Mesenchymal stem cell (in vitro differentiated cells and primary cell): ENCODE data around the gene CYP46A1.

ENCODE experiments used
- DNase-seq: peaks from one replicate; pipeline ENCODE4 v3.0.0-alpha.2; 2013
- H2AFZ ChIP-seq: one replicate; pipeline ENCODE4 v1.6.1; 2013; ENCODE audit warnings: low read depth, mild to moderate bottlenecking, control low read depth, inconsistent platforms, low read length, moderate library complexity
- H2AK5ac ChIP-seq: 2 replicates; pipeline ENCODE4 v1.6.1; 2013; ENCODE audit warnings: low read length, moderate library complexity, mild to moderate bottlenecking, inconsistent platforms; ENCODE audit not compliant: severe bottlenecking
- H2BK120ac ChIP-seq: one replicate; pipeline ENCODE4 v1.6.1; 2013; ENCODE audit warnings: low read depth, mild to moderate bottlenecking, inconsistent platforms, low read length, moderate library complexity
- H2BK12ac ChIP-seq, 2 experiments: one replicate each; pipeline ENCODE4 v1.6.1; 2013; ENCODE audit warnings: inconsistent platforms in 2 of 2, low read length in 2 of 2, mild to moderate bottlenecking in 2 of 2, moderate library complexity in 2 of 2, control low read depth in 1 of 2
- H2BK15ac ChIP-seq: one replicate; pipeline ENCODE4 v1.6.1; 2013; ENCODE audit warnings: mild to moderate bottlenecking, low read depth, inconsistent platforms; ENCODE audit not compliant: poor library complexity, severe bottlenecking
- H2BK5ac ChIP-seq: 2 replicates; pipeline ENCODE4 v1.6.1; 2013; ENCODE audit warnings: low read depth, mild to moderate bottlenecking, low read length, control low read depth, inconsistent platforms; ENCODE audit not compliant: poor library complexity, severe bottlenecking
- H3K14ac ChIP-seq, 2 experiments: one replicate each; pipeline ENCODE4 v1.6.1; 2013; ENCODE audit warnings: inconsistent platforms in 2 of 2, low read length in 2 of 2, control low read depth in 1 of 2, mild to moderate bottlenecking in 1 of 2, moderate library complexity in 1 of 2
- H3K18ac ChIP-seq, 2 experiments: one replicate each; pipeline ENCODE4 v1.6.1; 2013; ENCODE audit warnings: inconsistent platforms in 2 of 2, low read length in 2 of 2, control low read depth in 1 of 2, low read depth in 1 of 2, mild to moderate bottlenecking in 1 of 2
- H3K23ac ChIP-seq, 2 experiments: one replicate each; pipeline ENCODE4 v1.6.1; 2013; ENCODE audit warnings: inconsistent platforms in 2 of 2, low read length in 2 of 2, mild to moderate bottlenecking in 2 of 2, moderate library complexity in 2 of 2, control low read depth in 1 of 2
- H3K27ac ChIP-seq: 2 replicates; pipeline ENCODE4 v1.5.1; 2013; ENCODE audit warnings: mild to moderate bottlenecking, moderate library complexity, low read length, control low read depth, inconsistent platforms; ENCODE audit not compliant: poor library complexity, severe bottlenecking
- H3K27me3 ChIP-seq, 2 experiments: 2 replicates each; pipeline versions ENCODE4 v1.6.1 to v1.7.0; 2013; ENCODE audit warnings: low read length in 2 of 2, mild to moderate bottlenecking in 2 of 2, moderate library complexity in 2 of 2, control low read depth in 1 of 2, inconsistent platforms in 1 of 2; ENCODE audit not compliant: control insufficient read depth in 1 of 2, insufficient read depth in 1 of 2
- H3K36me3 ChIP-seq, 2 experiments: 2 replicates each; pipeline versions ENCODE4 v1.6.1 to v1.7.0; 2013; ENCODE audit warnings: low read length in 2 of 2, control low read depth in 1 of 2, inconsistent platforms in 1 of 2, low read depth in 1 of 2, mild to moderate bottlenecking in 1 of 2; ENCODE audit not compliant: insufficient read depth in 2 of 2, control insufficient read depth in 1 of 2
- H3K4ac ChIP-seq, 2 experiments: one replicate each; pipeline ENCODE4 v1.6.1; 2013; ENCODE audit warnings: inconsistent platforms in 2 of 2, low read length in 2 of 2, mild to moderate bottlenecking in 2 of 2, moderate library complexity in 2 of 2, control low read depth in 1 of 2, low read depth in 1 of 2
- H3K4me1 ChIP-seq: 2 replicates; pipeline ENCODE4 v1.6.1; 2013; ENCODE audit warnings: low read depth, low read length, control low read depth; ENCODE audit not compliant: control insufficient read depth, insufficient read depth
- H3K4me2 ChIP-seq: 2 replicates; pipeline ENCODE4 v1.6.1; 2013; ENCODE audit warnings: low read length, mild to moderate bottlenecking, inconsistent platforms; ENCODE audit not compliant: poor library complexity, severe bottlenecking
- H3K4me3 ChIP-seq, 2 experiments: 2 replicates each; pipeline versions ENCODE4 v1.5.1 to v1.7.0; 2013; ENCODE audit warnings: low read length in 2 of 2, mild to moderate bottlenecking in 2 of 2, control low read depth in 1 of 2, low read depth in 1 of 2; ENCODE audit not compliant: insufficient read depth in 1 of 2
- H3K79me1 ChIP-seq: replicated peaks from 2 replicates; pipeline ENCODE4 v1.6.1; 2013; ENCODE audit warnings: mild to moderate bottlenecking, control low read depth, low read length, inconsistent platforms; ENCODE audit not compliant: poor library complexity, severe bottlenecking
- H3K9ac ChIP-seq: 2 replicates; pipeline ENCODE4 v1.7.0; 2013; ENCODE audit warnings: mild to moderate bottlenecking, low read length, moderate library complexity
- H3K9me3 ChIP-seq: 2 replicates; pipeline ENCODE4 v1.7.0; 2013; ENCODE audit warnings: mild to moderate bottlenecking, low read length; ENCODE audit not compliant: control insufficient read depth
- H4K8ac ChIP-seq: one replicate; pipeline ENCODE4 v1.6.1; 2013; ENCODE audit warnings: inconsistent platforms, mild to moderate bottlenecking, low read length, moderate library complexity
- H4K91ac ChIP-seq: one replicate; pipeline ENCODE4 v1.6.1; 2013; ENCODE audit warnings: mild to moderate bottlenecking, low read length, inconsistent platforms
- WGBS: methylation state at CpG from one replicate; pipeline ENCODE4 v1.1.7; 2013; ENCODE audit warnings: mixed read lengths; 5-methylcytosine and 5-hydroxymethylcytosine counted together

CYP46A1 gene

GRCh38 chr14:99752486-99753121 lies 68.5 kb downstream of the CYP46A1 start:
- no peak overlapping the region for H3K23ac ChIP-seq
- peak overlapping the region in 1 of 2 experiments; percentile 19 for H3K14ac ChIP-seq
- peak overlapping the region; percentile 65 for H3K27ac ChIP-seq
- 0% methylated on average over 6 of the region's 9 CpGs for WGBS
- H3K4me1 ChIP-seq, result peaks cover 61% of the 10 kb centered on the region
- H4K91ac ChIP-seq, result peak overlapping the region; percentile 72
- no peak overlapping the region for H3K4me3 ChIP-seq
- no peaks in the 10 kb centered on the region for H3K36me3 ChIP-seq
- peak overlapping the region in 1 of 2 experiments; percentile 79 for H2BK12ac ChIP-seq
- H4K8ac ChIP-seq, result no peak overlapping the region
- H3K18ac ChIP-seq, result peak overlapping the region; percentile 54 to 74
- H2AFZ ChIP-seq, result no peak overlapping the region
- no peak overlapping the region for H2BK15ac ChIP-seq
- DNase-seq, result peak; percentile 84
- H3K79me1 ChIP-seq, result no peaks in the 10 kb centered on the region
- peaks cover 0 to 10% of the 10 kb centered on the region in 2 experiments for H3K27me3 ChIP-seq
- peak overlapping the region in 1 of 2 experiments; percentile 2 for H3K4ac ChIP-seq
- peak overlapping the region; percentile 48 for H3K4me2 ChIP-seq
- no peaks in the 10 kb centered on the region for H3K9me3 ChIP-seq
- peak overlapping the region; percentile 5 for H2AK5ac ChIP-seq
- no peak overlapping the region for H2BK120ac ChIP-seq
- H3K9ac ChIP-seq, result peak overlapping the region; percentile 60
- H2BK5ac ChIP-seq, result no peak overlapping the region

DNA sequence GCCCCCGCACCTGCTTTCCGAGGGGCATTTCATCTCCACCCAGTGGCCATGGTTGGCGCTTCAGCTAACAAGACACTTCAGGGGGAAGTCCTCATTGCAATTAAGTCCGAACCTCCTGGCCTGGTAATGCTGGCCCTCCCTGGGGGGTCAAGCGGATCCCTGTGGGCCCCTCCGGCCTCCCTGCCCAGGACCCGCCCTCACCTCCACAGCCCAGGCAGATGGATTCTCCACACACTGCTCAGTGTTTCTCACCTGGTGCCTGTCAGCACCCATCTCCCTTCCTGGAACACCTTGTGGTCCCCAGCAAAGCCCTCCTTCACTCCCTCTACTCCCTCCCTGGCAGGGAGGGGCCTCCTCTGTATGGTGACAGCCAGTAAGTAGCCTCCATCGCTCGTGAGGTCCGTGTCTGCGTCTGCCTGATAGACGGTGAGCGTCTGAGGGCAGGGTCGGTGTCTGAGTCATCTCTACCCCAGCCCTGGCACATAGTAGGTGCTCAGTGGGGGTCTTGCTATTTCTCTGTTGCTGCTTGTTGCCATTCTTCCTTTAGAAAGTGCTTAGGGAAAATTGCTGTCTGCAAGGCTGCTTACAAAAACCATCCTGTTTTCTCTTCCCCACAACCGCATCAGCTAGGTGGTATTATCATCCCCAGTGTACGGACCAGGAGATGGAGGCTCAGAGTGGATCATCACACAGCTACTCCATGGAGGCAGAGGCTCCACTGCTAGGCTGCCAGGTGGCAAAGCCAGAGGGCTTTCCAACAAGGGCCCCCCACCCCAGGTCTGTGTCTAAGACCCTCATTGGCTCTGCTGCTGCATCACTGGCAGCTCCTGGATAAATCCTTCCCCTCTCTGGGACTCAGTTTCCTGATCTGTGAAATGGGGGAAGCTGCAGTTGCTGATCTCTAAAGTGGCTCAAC lies 69.4 kb downstream of the CYP46A1 start:
- Histone ChIP-seq H3K27ac (peak overlapping the region; percentile 31), H2BK5ac (no peak overlapping the region), H3K36me3 (no peaks in the 10 kb centered on the region), H2BK15ac (no peak overlapping the region), H2BK120ac (peak overlapping the region; percentile 87), H2AFZ (no peak overlapping the region), H3K4me2 (no peak overlapping the region), H2AK5ac (peak overlapping the region; percentile 90), H3K23ac (no peak overlapping the region), H3K79me1 (no peaks in the 10 kb centered on the region), H3K18ac (peak overlapping the region; percentile 86 to 93), H2BK12ac (peak overlapping the region; percentile 85 to 97), H3K9ac (no peak overlapping the region), H3K9me3 (no peaks in the 10 kb centered on the region), H3K27me3 (peaks cover 0 to 10% of the 10 kb centered on the region in 2 experiments), H3K14ac (peak overlapping the region in 1 of 2 experiments; percentile 73), H4K91ac (peak overlapping the region; percentile 83), H4K8ac (peak overlapping the region; percentile 88), H3K4me1 (peaks cover 67% of the 10 kb centered on the region), H3K4ac (peak overlapping the region; percentile 76 to 86), H3K4me3 (no peak overlapping the region)
- WGBS, result 37% methylated on average over 15 of the region's 16 CpGs
- peak; percentile 32 for DNase-seq

GRCh38 chr14:99754141-99755067 lies 70.3 kb downstream of the CYP46A1 start:
- H2BK15ac ChIP-seq, result no peak overlapping the region
- peak overlapping the region in 1 of 2 experiments; percentile 61 for H3K14ac ChIP-seq
- no peaks in the 10 kb centered on the region for H3K36me3 ChIP-seq
- H3K9me3 ChIP-seq, result no peaks in the 10 kb centered on the region
- H3K18ac ChIP-seq, result peak overlapping the region; percentile 34 to 74
- H2BK120ac ChIP-seq, result no peak overlapping the region
- no peak overlapping the region for H2AFZ ChIP-seq
- no peak overlapping the region for H3K4me3 ChIP-seq
- H3K9ac ChIP-seq, result no peak overlapping the region
- DNase-seq, result peak; percentile 31
- WGBS, result 81% methylated on average over 24 of the region's 24 CpGs
- peak overlapping the region; percentile 75 for H2AK5ac ChIP-seq
- H2BK5ac ChIP-seq, result no peak overlapping the region
- peak overlapping the region; percentile 52 for H4K91ac ChIP-seq
- H3K23ac ChIP-seq, result peak overlapping the region in 1 of 2 experiments; percentile 16
- H3K4me2 ChIP-seq, result no peak overlapping the region
- H3K27ac ChIP-seq, result no peak overlapping the region
- H2BK12ac ChIP-seq, result peak overlapping the region in 1 of 2 experiments; percentile 59
- peak overlapping the region; percentile 19 for H4K8ac ChIP-seq
- peak overlapping the region; percentile 64 to 76 for H3K4ac ChIP-seq
- peaks cover 0 to 10% of the 10 kb centered on the region in 2 experiments for H3K27me3 ChIP-seq
- H3K4me1 ChIP-seq, result peaks cover 76% of the 10 kb centered on the region
- no peaks in the 10 kb centered on the region for H3K79me1 ChIP-seq
